Stimulated activated CD8-positive, alpha-beta memory T cell treated with anti-CD3 and anti-CD28 coated beads, Interleukin-4, amount 100 ng/mL, for 48 hours (primary cell): ENCODE results near the gene PFN1.

Experiments used
- DNase-seq: peaks from one replicate; pipeline ENCODE4 v3.0.0-alpha.2; 2020

Gene PFN1

GRCh38 chr17:4967539-4968485, 19.5 kb upstream of the PFN1 start, which contains the start of gene SPAG7:
Gene SPAG7 (minus strand): TSS chr17:4967817. CDS start chr17:4967804, 13 bp downstream.
- peak; percentile 96 for DNase-seq

GRCh38 chr17:4966844-4967538, 18.7 kb upstream of the PFN1 start:
- peak; percentile 90 for DNase-seq

- no peak for DNase-seq
Measured at GRCh38 chr17:4965311-4965986, 17.1 kb upstream of the PFN1 start.

- DNase-seq = no peak
Measured at GRCh38 chr17:4960279-4960922, 12.1 kb upstream of the PFN1 start.

GRCh38 chr17:4959261-4959965, 11.1 kb upstream of the PFN1 start:
- no peak for DNase-seq

GRCh38 chr17:4958102-4958501, 9.8 kb upstream of the PFN1 start:
- no peak for DNase-seq

- peak; percentile 74 for DNase-seq
Measured at GRCh38 chr17:4956493-4957061, 8.2 kb upstream of the PFN1 start.

GRCh38 chr17:4955091-4955490, 6.8 kb upstream of the PFN1 start:
- no peak for DNase-seq

GRCh38 chr17:4953451-4953961, 5.2 kb upstream of the PFN1 start:
- DNase-seq = no peak

- DNase-seq = no peak
Measured at GRCh38 chr17:4951486-4951885, 3.2 kb upstream of the PFN1 start.

GRCh38 chr17:4950746-4951204, 2.4 kb upstream of the PFN1 start, which contains the start of gene ENO3:
Gene ENO3 (plus strand): TSS chr17:4951119. CDS start chr17:4951830, 711 bp downstream.
- DNase-seq = no peak

GRCh38 chr17:4950075-4950745, 1.9 kb upstream of the PFN1 start:
- DNase-seq = peak; percentile 63

- DNase-seq = peak; percentile 80
Measured at GRCh38 chr17:4949321-4950074, 1.2 kb upstream of the PFN1 start.

- DNase-seq = peak; percentile 84
Measured at GRCh38 chr17:4948931-4949320, 596 bp upstream of the PFN1 start.

- peak; percentile 80 for DNase-seq
Measured at GRCh38 chr17:4947411-4948165, 742 bp downstream of the PFN1 start.

GRCh38 chr17:4947010-4947410, 1.3 kb downstream of the PFN1 start:
- no peak for DNase-seq

GRCh38 chr17:4946312-4946976, 1.9 kb downstream of the PFN1 start:
- no peak for DNase-seq

GRCh38 chr17:4945944-4946280, 2.4 kb downstream of the PFN1 start:
- no peak for DNase-seq
